ENCODE data around the gene CAD.

Gene CAD

GRCh38 chr2:27231921-27232320 lies 14.8 kb downstream of the CAD start:
- Histone ChIP-seq H3K27ac (ENCODE audit: low read length) (no peak overlapping the region), H3K36me3 (ENCODE audit: control insufficient read depth in 2 of 2, insufficient read depth in 2 of 2, low read length in 2 of 2) (peaks cover 51 to 59% of the 10 kb centered on the region in 2 donors), H3K4me1 (ENCODE audit: control insufficient read depth, insufficient read depth, low read length) (no peaks in the 10 kb centered on the region), H3K27me3 (ENCODE audit: control insufficient read depth in 1 of 2, insufficient read depth in 2 of 2, low read length in 2 of 2) (no peaks in the 10 kb centered on the region), H3K9me3 (ENCODE audit: control insufficient read depth in 2 of 2, low read length in 2 of 2) (no peaks in the 10 kb centered on the region), H3K4me3 (ENCODE audit: low read length in 2 of 2) (no peak overlapping the region), H3K9ac (ENCODE audit: low read length in 2 of 2) (no peak overlapping the region)

GRCh38 chr2:27233341-27233740 lies 16.2 kb downstream of the CAD start:
- no peak overlapping the region for H3K27ac ChIP-seq (ENCODE audit: low read length)
- H3K4me1 ChIP-seq (ENCODE audit: control insufficient read depth, insufficient read depth, low read length): no peaks in the 10 kb centered on the region
- peaks cover 58 to 65% of the 10 kb centered on the region in 2 donors for H3K36me3 ChIP-seq (ENCODE audit: control insufficient read depth in 2 of 2, insufficient read depth in 2 of 2, low read length in 2 of 2)
- H3K9ac ChIP-seq (ENCODE audit: low read length in 2 of 2): no peak overlapping the region
- no peak overlapping the region for H3K4me3 ChIP-seq (ENCODE audit: low read length in 2 of 2)
- no peaks in the 10 kb centered on the region for H3K27me3 ChIP-seq (ENCODE audit: control insufficient read depth in 1 of 2, insufficient read depth in 2 of 2, low read length in 2 of 2)
- no peaks in the 10 kb centered on the region for H3K9me3 ChIP-seq (ENCODE audit: control insufficient read depth in 2 of 2, low read length in 2 of 2)

GRCh38 chr2:27236136-27236535 lies 19.0 kb downstream of the CAD start:
- Histone ChIP-seq H3K27ac (ENCODE audit: low read length) (no peak overlapping the region), H3K4me1 (ENCODE audit: control insufficient read depth, insufficient read depth, low read length) (no peaks in the 10 kb centered on the region), H3K9me3 (ENCODE audit: control insufficient read depth in 2 of 2, low read length in 2 of 2) (no peaks in the 10 kb centered on the region), H3K9ac (ENCODE audit: low read length in 2 of 2) (no peak overlapping the region), H3K27me3 (ENCODE audit: control insufficient read depth in 1 of 2, insufficient read depth in 2 of 2, low read length in 2 of 2) (no peaks in the 10 kb centered on the region), H3K4me3 (ENCODE audit: low read length in 2 of 2) (no peak overlapping the region), H3K36me3 (ENCODE audit: control insufficient read depth in 2 of 2, insufficient read depth in 2 of 2, low read length in 2 of 2) (peaks cover 71 to 84% of the 10 kb centered on the region in 2 donors)

GRCh38 chr2:27236626-27237025 lies 19.5 kb downstream of the CAD start:
- no peaks in the 10 kb centered on the region for H3K27me3 ChIP-seq (ENCODE audit: control insufficient read depth in 1 of 2, insufficient read depth in 2 of 2, low read length in 2 of 2)
- peaks cover 66 to 84% of the 10 kb centered on the region in 2 donors for H3K36me3 ChIP-seq (ENCODE audit: control insufficient read depth in 2 of 2, insufficient read depth in 2 of 2, low read length in 2 of 2)
- H3K4me3 ChIP-seq (ENCODE audit: low read length in 2 of 2): no peak overlapping the region
- H3K27ac ChIP-seq (ENCODE audit: low read length): no peak overlapping the region
- no peak overlapping the region for H3K9ac ChIP-seq (ENCODE audit: low read length in 2 of 2)
- no peaks in the 10 kb centered on the region for H3K9me3 ChIP-seq (ENCODE audit: control insufficient read depth in 2 of 2, low read length in 2 of 2)
- H3K4me1 ChIP-seq (ENCODE audit: control insufficient read depth, insufficient read depth, low read length): no peaks in the 10 kb centered on the region

- no peak overlapping the region for H3K4me3 ChIP-seq (ENCODE audit: low read length in 2 of 2)
- H3K36me3 ChIP-seq (ENCODE audit: control insufficient read depth in 2 of 2, insufficient read depth in 2 of 2, low read length in 2 of 2): peaks cover 59 to 82% of the 10 kb centered on the region in 2 donors
- H3K4me1 ChIP-seq (ENCODE audit: control insufficient read depth, insufficient read depth, low read length): no peaks in the 10 kb centered on the region
- H3K9me3 ChIP-seq (ENCODE audit: control insufficient read depth in 2 of 2, low read length in 2 of 2): no peaks in the 10 kb centered on the region
- no peak overlapping the region for H3K9ac ChIP-seq (ENCODE audit: low read length in 2 of 2)
- H3K27me3 ChIP-seq (ENCODE audit: control insufficient read depth in 1 of 2, insufficient read depth in 2 of 2, low read length in 2 of 2): no peaks in the 10 kb centered on the region
- H3K27ac ChIP-seq (ENCODE audit: low read length): no peak overlapping the region
These were observed 20.3 kb downstream of the CAD start for GRCh38 chr2:27237341-27237945.

GRCh38 chr2:27238976-27239375 lies 21.8 kb downstream of the CAD start:
- no peak overlapping the region for H3K9ac ChIP-seq (ENCODE audit: low read length in 2 of 2)
- no peak overlapping the region for H3K4me3 ChIP-seq (ENCODE audit: low read length in 2 of 2)
- H3K27me3 ChIP-seq (ENCODE audit: control insufficient read depth in 1 of 2, insufficient read depth in 2 of 2, low read length in 2 of 2): no peaks in the 10 kb centered on the region
- H3K27ac ChIP-seq (ENCODE audit: low read length): no peak overlapping the region
- H3K36me3 ChIP-seq (ENCODE audit: control insufficient read depth in 2 of 2, insufficient read depth in 2 of 2, low read length in 2 of 2): peaks cover 48 to 81% of the 10 kb centered on the region in 2 donors
- H3K4me1 ChIP-seq (ENCODE audit: control insufficient read depth, insufficient read depth, low read length): no peaks in the 10 kb centered on the region
- no peaks in the 10 kb centered on the region for H3K9me3 ChIP-seq (ENCODE audit: control insufficient read depth in 2 of 2, low read length in 2 of 2)

GRCh38 chr2:27240406-27240805 lies 23.2 kb downstream of the CAD start:
- H3K36me3 ChIP-seq (ENCODE audit: control insufficient read depth in 2 of 2, insufficient read depth in 2 of 2, low read length in 2 of 2): peaks cover 33 to 71% of the 10 kb centered on the region in 2 donors
- H3K9me3 ChIP-seq (ENCODE audit: control insufficient read depth in 2 of 2, low read length in 2 of 2): no peaks in the 10 kb centered on the region
- no peak overlapping the region for H3K9ac ChIP-seq (ENCODE audit: low read length in 2 of 2)
- H3K4me1 ChIP-seq (ENCODE audit: control insufficient read depth, insufficient read depth, low read length): no peaks in the 10 kb centered on the region
- H3K27ac ChIP-seq (ENCODE audit: low read length): no peak overlapping the region
- H3K4me3 ChIP-seq (ENCODE audit: low read length in 2 of 2): no peak overlapping the region
- H3K27me3 ChIP-seq (ENCODE audit: control insufficient read depth in 1 of 2, insufficient read depth in 2 of 2, low read length in 2 of 2): no peaks in the 10 kb centered on the region

- H3K4me3 ChIP-seq (ENCODE audit: low read length in 2 of 2): no peak overlapping the region
- H3K9me3 ChIP-seq (ENCODE audit: control insufficient read depth in 2 of 2, low read length in 2 of 2): no peaks in the 10 kb centered on the region
- H3K27ac ChIP-seq (ENCODE audit: low read length): no peak overlapping the region
- peaks cover 29 to 59% of the 10 kb centered on the region in 2 donors for H3K36me3 ChIP-seq (ENCODE audit: control insufficient read depth in 2 of 2, insufficient read depth in 2 of 2, low read length in 2 of 2)
- no peaks in the 10 kb centered on the region for H3K27me3 ChIP-seq (ENCODE audit: control insufficient read depth in 1 of 2, insufficient read depth in 2 of 2, low read length in 2 of 2)
- no peak overlapping the region for H3K9ac ChIP-seq (ENCODE audit: low read length in 2 of 2)
- H3K4me1 ChIP-seq (ENCODE audit: control insufficient read depth, insufficient read depth, low read length): no peaks in the 10 kb centered on the region
These were observed 24.8 kb downstream of the CAD start for GRCh38 chr2:27241761-27242613.

GRCh38 chr2:27242614-27242951 lies 25.4 kb downstream of the CAD start:
- Histone ChIP-seq H3K27ac (ENCODE audit: low read length) (no peak overlapping the region), H3K9me3 (ENCODE audit: control insufficient read depth in 2 of 2, low read length in 2 of 2) (no peaks in the 10 kb centered on the region), H3K9ac (ENCODE audit: low read length in 2 of 2) (no peak overlapping the region), H3K4me1 (ENCODE audit: control insufficient read depth, insufficient read depth, low read length) (no peaks in the 10 kb centered on the region), H3K27me3 (ENCODE audit: control insufficient read depth in 1 of 2, insufficient read depth in 2 of 2, low read length in 2 of 2) (no peaks in the 10 kb centered on the region), H3K36me3 (ENCODE audit: control insufficient read depth in 2 of 2, insufficient read depth in 2 of 2, low read length in 2 of 2) (peaks cover 24 to 54% of the 10 kb centered on the region in 2 donors), H3K4me3 (ENCODE audit: low read length in 2 of 2) (no peak overlapping the region)

- peaks cover 16 to 45% of the 10 kb centered on the region in 2 donors for H3K36me3 ChIP-seq (ENCODE audit: control insufficient read depth in 2 of 2, insufficient read depth in 2 of 2, low read length in 2 of 2)
- no peak overlapping the region for H3K4me3 ChIP-seq (ENCODE audit: low read length in 2 of 2)
- no peaks in the 10 kb centered on the region for H3K9me3 ChIP-seq (ENCODE audit: control insufficient read depth in 2 of 2, low read length in 2 of 2)
- H3K27me3 ChIP-seq (ENCODE audit: control insufficient read depth in 1 of 2, insufficient read depth in 2 of 2, low read length in 2 of 2): no peaks in the 10 kb centered on the region
- no peak overlapping the region for H3K27ac ChIP-seq (ENCODE audit: low read length)
- H3K9ac ChIP-seq (ENCODE audit: low read length in 2 of 2): no peak overlapping the region
- H3K4me1 ChIP-seq (ENCODE audit: control insufficient read depth, insufficient read depth, low read length): no peaks in the 10 kb centered on the region
These were observed 26.4 kb downstream of the CAD start for GRCh38 chr2:27243391-27244130.

Data from stomach smooth muscle (tissue), 2 donors.